ENCODE measurements around the gene NF2.

NF2 gene

GRCh38 chr22:29710193-29710592 is 106.8 kb downstream of the NF2 start:
- TF ChIP-seq ZFX (IDR thresholded peaks at IDR 0.05; ENCODE audit: borderline replicate concordance) (no peak), CTCF (IDR thresholded peaks at IDR 0.05) (no peak)
- H3K27ac ChIP-seq = no peak overlapping the region

GRCh38 chr22:29710922-29711593 is 107.6 kb downstream of the NF2 start:
- no peak overlapping the region for H3K27ac ChIP-seq
- TF ChIP-seq CTCF (IDR thresholded peaks at IDR 0.05) (no peak), ZFX (IDR thresholded peaks at IDR 0.05; ENCODE audit: borderline replicate concordance) (no peak)

- no peak overlapping the region for H3K27ac ChIP-seq
Observed at GRCh38 chr22:29712119-29712518, 108.7 kb downstream of the NF2 start.

GRCh38 chr22:29713156-29713727 is 109.8 kb downstream of the NF2 start:
- H3K27ac ChIP-seq = no peak overlapping the region
- TF ChIP-seq CTCF (IDR thresholded peaks at IDR 0.05) (no peak), ZFX (IDR thresholded peaks at IDR 0.05; ENCODE audit: borderline replicate concordance) (no peak)

More at GRCh38 chr22:29712119-29712518, 108.7 kb downstream of the NF2 start:
- TF ChIP-seq CTCF (IDR thresholded peaks at IDR 0.05) (no peak), ZFX (IDR thresholded peaks at IDR 0.05; ENCODE audit: borderline replicate concordance) (no peak)

GRCh38 chr22:29715240-29715639 is 111.8 kb downstream of the NF2 start:
- no peak for TF ChIP-seq ZFX (IDR thresholded peaks at IDR 0.05; ENCODE audit: borderline replicate concordance)
- TF ChIP-seq CTCF (IDR thresholded peaks at IDR 0.05) = no peak
- H3K27ac ChIP-seq = no peak overlapping the region

- no peak overlapping the region for H3K27ac ChIP-seq
- TF ChIP-seq ZFX (IDR thresholded peaks at IDR 0.05; ENCODE audit: borderline replicate concordance) (no peak), CTCF (IDR thresholded peaks at IDR 0.05) (no peak)
Observed at GRCh38 chr22:29715705-29716104, 112.3 kb downstream of the NF2 start.

GRCh38 chr22:29716814-29717545 is 113.5 kb downstream of the NF2 start:
- no peak overlapping the region for H3K27ac ChIP-seq
- no peak for TF ChIP-seq ZFX (IDR thresholded peaks at IDR 0.05; ENCODE audit: borderline replicate concordance)
- TF ChIP-seq CTCF (IDR thresholded peaks at IDR 0.05) = no peak
